ENCODE results near the gene PDE11A. TPM values are rescaled to one million over a fixed set of nuclear protein-coding genes. Genes with fewer than 3 reads are reported as not detected.

PDE11A gene
- total RNA-seq, 1 donor from 2014 or later: not detected

DNA sequence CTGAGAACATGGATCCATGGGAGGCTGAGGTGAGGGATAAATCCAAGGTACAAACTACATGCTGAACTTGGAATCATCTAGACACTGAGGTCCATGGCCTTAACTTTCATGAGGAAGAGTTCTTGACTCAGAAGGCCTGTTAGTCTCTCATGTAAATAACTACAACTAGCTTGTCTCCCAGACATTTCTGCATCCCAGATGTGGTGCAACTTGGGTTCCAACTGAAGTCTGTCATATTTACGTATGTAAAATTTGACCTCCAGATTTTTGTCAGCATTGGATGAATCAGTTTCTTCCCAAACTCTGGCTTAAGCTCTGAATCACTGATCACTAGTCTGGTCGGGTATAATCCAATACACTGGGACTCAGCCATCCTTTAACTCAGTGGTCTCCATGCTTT lies 306.9 kb downstream of the PDE11A start:
- H3K9me3 Mint-ChIP-seq: no peaks in the 10 kb centered on the region
- TF ChIP-seq, protein P1, sequence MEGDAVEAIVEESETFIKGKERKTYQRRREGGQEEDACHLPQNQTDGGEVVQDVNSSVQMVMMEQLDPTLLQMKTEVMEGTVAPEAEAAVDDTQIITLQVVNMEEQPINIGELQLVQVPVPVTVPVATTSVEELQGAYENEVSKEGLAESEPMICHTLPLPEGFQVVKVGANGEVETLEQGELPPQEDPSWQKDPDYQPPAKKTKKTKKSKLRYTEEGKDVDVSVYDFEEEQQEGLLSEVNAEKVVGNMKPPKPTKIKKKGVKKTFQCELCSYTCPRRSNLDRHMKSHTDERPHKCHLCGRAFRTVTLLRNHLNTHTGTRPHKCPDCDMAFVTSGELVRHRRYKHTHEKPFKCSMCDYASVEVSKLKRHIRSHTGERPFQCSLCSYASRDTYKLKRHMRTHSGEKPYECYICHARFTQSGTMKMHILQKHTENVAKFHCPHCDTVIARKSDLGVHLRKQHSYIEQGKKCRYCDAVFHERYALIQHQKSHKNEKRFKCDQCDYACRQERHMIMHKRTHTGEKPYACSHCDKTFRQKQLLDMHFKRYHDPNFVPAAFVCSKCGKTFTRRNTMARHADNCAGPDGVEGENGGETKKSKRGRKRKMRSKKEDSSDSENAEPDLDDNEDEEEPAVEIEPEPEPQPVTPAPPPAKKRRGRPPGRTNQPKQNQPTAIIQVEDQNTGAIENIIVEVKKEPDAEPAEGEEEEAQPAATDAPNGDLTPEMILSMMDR (IDR thresholded peaks at IDR 0.05): no peak
- ChIA-PET CTCF (interaction anchor here (6.0 kb wide), 1 partner anchor 431 kb away, joined by 48 read pairs; no protein-coding TSS in a partner anchor), POLR2A (no interaction called here)
- intact Hi-C loops (cut with micrococcal nuclease): no loop called here
- peaks cover 10% of the 10 kb centered on the region for H3K4me1 Mint-ChIP-seq
- DNase-seq: no peak
- no peaks in the 10 kb centered on the region for H3K36me3 Mint-ChIP-seq (ENCODE audit: low read depth)
- ATAC-seq (ENCODE audit: low read depth): no peak
- peaks cover 22% of the 10 kb centered on the region for H3K27me3 Mint-ChIP-seq
- H3K4me3 Mint-ChIP-seq: no peak overlapping the region
- no peak overlapping the region for H3K27ac Mint-ChIP-seq

GRCh38 chr2:177763531-177764265 lies 308.9 kb downstream of the PDE11A start:
- H3K9me3 Mint-ChIP-seq: no peaks in the 10 kb centered on the region
- ATAC-seq (ENCODE audit: low read depth): peak; percentile 94
- H3K4me1 Mint-ChIP-seq: peaks cover 10% of the 10 kb centered on the region
- H3K4me3 Mint-ChIP-seq: peak overlapping the region; percentile 64
- intact Hi-C loops (cut with micrococcal nuclease): loop anchor here (1.0 to 5.0 kb wide), 6 partner anchors 127 to 1635 kb away; partner anchors contain the start of gene HOXD8
- ChIA-PET POLR2A (no interaction called here), CTCF (interaction anchor here (0.8 to 6.0 kb wide), 8 partner anchors 10 to 599 kb away, joined by 3 to 48 read pairs (median 10); no protein-coding TSS in a partner anchor)
- peaks cover 21% of the 10 kb centered on the region for H3K27me3 Mint-ChIP-seq
- TF ChIP-seq, protein P1 (IDR thresholded peaks at IDR 0.05): peak; percentile 58
- DNase-seq: peak; percentile 54
- no peak overlapping the region for H3K27ac Mint-ChIP-seq
- no peaks in the 10 kb centered on the region for H3K36me3 Mint-ChIP-seq (ENCODE audit: low read depth)

DNA sequence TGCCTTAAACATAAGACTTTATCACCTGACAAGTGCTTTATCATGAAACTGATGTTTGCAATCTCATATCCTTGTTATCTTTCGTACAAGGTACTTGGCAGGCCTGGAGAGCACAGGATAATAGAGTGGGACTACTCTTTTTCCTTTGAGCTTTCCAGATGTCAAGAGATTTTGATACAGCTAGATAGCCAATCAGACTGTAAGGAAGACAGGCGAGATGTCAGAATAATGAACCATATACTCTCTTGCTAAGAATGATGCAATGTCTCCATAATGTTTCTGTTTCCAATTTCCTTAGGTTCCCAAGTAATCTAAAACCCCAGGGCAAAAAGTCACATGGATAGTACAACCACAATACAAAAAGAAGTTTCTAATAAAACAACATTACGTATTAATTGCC lies 313.1 kb downstream of the PDE11A start:
- ChIA-PET CTCF (interaction anchor here (0.6 to 1.3 kb wide), 4 partner anchors 123 to 611 kb away, joined by 3 to 5 read pairs (median 4); no protein-coding TSS in a partner anchor), POLR2A (no interaction called here)
- intact Hi-C loops (cut with micrococcal nuclease): no loop called here
- Mint-ChIP-seq H3K36me3 (ENCODE audit: low read depth) (no peaks in the 10 kb centered on the region), H3K27me3 (peaks cover 31% of the 10 kb centered on the region), H3K27ac (no peak overlapping the region), H3K4me1 (peaks cover 10% of the 10 kb centered on the region), H3K9me3 (no peaks in the 10 kb centered on the region), H3K4me3 (no peak overlapping the region)
- ATAC-seq (ENCODE audit: low read depth): no peak
- no peak for DNase-seq
- TF ChIP-seq, protein P1 (IDR thresholded peaks at IDR 0.05): no peak

- intact Hi-C loops (cut with micrococcal nuclease): no loop called here
Observed at GRCh38 chr2:177758591-177759371, 313.8 kb downstream of the PDE11A start.

More at GRCh38 chr2:177758591-177759371, 313.8 kb downstream of the PDE11A start:
- TF ChIP-seq, protein P1 (IDR thresholded peaks at IDR 0.05): no peak
- Mint-ChIP-seq H3K4me1 (peaks cover 10% of the 10 kb centered on the region), H3K4me3 (no peak overlapping the region), H3K9me3 (no peaks in the 10 kb centered on the region), H3K27me3 (peaks cover 31% of the 10 kb centered on the region), H3K27ac (no peak overlapping the region), H3K36me3 (ENCODE audit: low read depth) (no peaks in the 10 kb centered on the region)
- DNase-seq (no peak), ATAC-seq (ENCODE audit: low read depth) (no peak)
- ChIA-PET CTCF (interaction anchor here (0.7 to 1.3 kb wide), 3 partner anchors 122 to 610 kb away, joined by 3 to 5 read pairs (median 4); no protein-coding TSS in a partner anchor), POLR2A (no interaction called here)
